Large intestine (tissue), 3 donors: Measurements from ENCODE around the gene KYNU. TPM values are rescaled to one million over a fixed set of nuclear protein-coding genes. Genes with fewer than 3 reads are reported as not detected.
"Not testable (repeated sequence)": the region's sequence is repeated elsewhere in the genome, so short reads cannot be mapped to it uniquely, and the experiment has no call there.

Source experiments
- DNase-seq, 2 donors: peaks; one replicate each; pipeline versions ENCODE4 v3.0.0 to v3.0.0-alpha.2; 2013
- H3K27ac ChIP-seq: one replicate; pipeline ENCODE4 v1.5.1; 2013; ENCODE audit warnings: low read length
- H3K27me3 ChIP-seq: 2 replicates; pipeline ENCODE4 v1.6.1; 2013; ENCODE audit warnings: low read length; ENCODE audit not compliant: control insufficient read depth, insufficient read depth
- H3K36me3 ChIP-seq: 2 replicates; pipeline ENCODE4 v1.6.1; 2013; ENCODE audit warnings: low read length; ENCODE audit not compliant: control insufficient read depth, insufficient read depth
- H3K4me1 ChIP-seq: one replicate; pipeline ENCODE4 v1.6.1; 2013; ENCODE audit warnings: low read length; ENCODE audit not compliant: control insufficient read depth, insufficient read depth
- H3K4me3 ChIP-seq: one replicate; pipeline ENCODE4 v1.5.1; 2013; ENCODE audit warnings: low read length
- H3K9me3 ChIP-seq: one replicate; pipeline ENCODE4 v1.6.1; 2013; ENCODE audit warnings: mild to moderate bottlenecking, low read depth, low read length, moderate library complexity; ENCODE audit not compliant: control insufficient read depth
- WGBS: methylation state at CpG from one replicate; pipeline ENCODE4 v1.1.5; 2013; ENCODE audit warnings: low lambda C conversion rate; ENCODE audit not compliant: insufficient coverage; 5-methylcytosine and 5-hydroxymethylcytosine counted together
- polyA plus RNA-seq: library from polyadenylated mRNA; unstranded; fragments of 120-200 nt; gene quantifications from one replicate; pipeline ENCODE4 v1.2.1, GENCODE V29; 2013

Gene KYNU
- polyA plus RNA-seq, 1 donor: 3.1 TPM

- Histone ChIP-seq H3K36me3 (no peaks in the 10 kb centered on the region), H3K4me1 (no peaks in the 10 kb centered on the region), H3K9me3 (no peaks in the 10 kb centered on the region), H3K4me3 (no peak overlapping the region), H3K27ac (no peak overlapping the region), H3K27me3 (no peaks in the 10 kb centered on the region)
- no peak for DNase-seq
- WGBS: 67% methylated on average over 1 of the region's 6 CpGs
These were observed 24.3 kb downstream of the KYNU start for GRCh38 chr2:142901780-142902179.

GRCh38 chr2:142903726-142904125 is 26.3 kb downstream of the KYNU start:
- not testable (repeated sequence) for H3K4me1 ChIP-seq, H3K27me3 ChIP-seq, H3K36me3 ChIP-seq, H3K27ac ChIP-seq, H3K9me3 ChIP-seq, H3K4me3 ChIP-seq
- DNase-seq: peak in 1 of 2 donors; percentile 16
- 80% methylated on average over 1 of the region's 7 CpGs for WGBS

- whole genome bisulfite sequencing: no CpG with 5 or more reads among the region's 2 CpGs
- Histone ChIP-seq H3K4me1 (no peaks in the 10 kb centered on the region), H3K27ac (no peak overlapping the region), H3K4me3 (no peak overlapping the region), H3K9me3 (no peaks in the 10 kb centered on the region), H3K27me3 (no peaks in the 10 kb centered on the region), H3K36me3 (no peaks in the 10 kb centered on the region)
- no peak for DNase-seq
These were observed 30.2 kb downstream of the KYNU start for GRCh38 chr2:142907653-142908052.

GRCh38 chr2:142914507-142915313 is 37.2 kb downstream of the KYNU start:
- H3K4me3 ChIP-seq: no peak overlapping the region
- no peak for DNase-seq
- H3K27ac ChIP-seq: no peak overlapping the region
- H3K9me3 ChIP-seq: no peaks in the 10 kb centered on the region
- H3K4me1 ChIP-seq: no peaks in the 10 kb centered on the region
- WGBS: 75% methylated on average over 2 of the region's 4 CpGs
- H3K27me3 ChIP-seq: no peaks in the 10 kb centered on the region
- H3K36me3 ChIP-seq: no peaks in the 10 kb centered on the region

- no peaks in the 10 kb centered on the region for H3K36me3 ChIP-seq
- DNase-seq: no peak
- no peak overlapping the region for H3K27ac ChIP-seq
- WGBS: no CpG with 5 or more reads among the region's 1 CpG
- no peaks in the 10 kb centered on the region for H3K4me1 ChIP-seq
- H3K4me3 ChIP-seq: no peak overlapping the region
- no peaks in the 10 kb centered on the region for H3K27me3 ChIP-seq
- no peaks in the 10 kb centered on the region for H3K9me3 ChIP-seq
These were observed 38.0 kb downstream of the KYNU start for GRCh38 chr2:142915502-142915901.

- no peak for DNase-seq
- Histone ChIP-seq H3K27me3 (no peaks in the 10 kb centered on the region), H3K4me1 (no peaks in the 10 kb centered on the region), H3K4me3 (no peak overlapping the region), H3K9me3 (no peaks in the 10 kb centered on the region), H3K27ac (no peak overlapping the region), H3K36me3 (no peaks in the 10 kb centered on the region)
These were observed 41.2 kb downstream of the KYNU start for GRCh38 chr2:142918624-142919023.

GRCh38 chr2:142920571-142920970 is 43.1 kb downstream of the KYNU start:
- Histone ChIP-seq H3K4me3 (no peak overlapping the region), H3K27ac (no peak overlapping the region), H3K27me3 (no peaks in the 10 kb centered on the region), H3K9me3 (no peaks in the 10 kb centered on the region), H3K4me1 (no peaks in the 10 kb centered on the region), H3K36me3 (no peaks in the 10 kb centered on the region)
- WGBS: 56% methylated on average over 2 of the region's 3 CpGs
- DNase-seq: no peak

- 100% methylated on average over 1 of the region's 4 CpGs for WGBS
- Histone ChIP-seq H3K9me3 (no peaks in the 10 kb centered on the region), H3K27me3 (no peaks in the 10 kb centered on the region), H3K4me1 (no peaks in the 10 kb centered on the region), H3K36me3 (no peaks in the 10 kb centered on the region), H3K4me3 (no peak overlapping the region), H3K27ac (no peak overlapping the region)
- no peak for DNase-seq
These were observed 49.0 kb downstream of the KYNU start for GRCh38 chr2:142926445-142926844.

- H3K4me1 ChIP-seq: no peaks in the 10 kb centered on the region
- no peaks in the 10 kb centered on the region for H3K9me3 ChIP-seq
- no peak for DNase-seq
- no peak overlapping the region for H3K27ac ChIP-seq
- no peak overlapping the region for H3K4me3 ChIP-seq
- no peaks in the 10 kb centered on the region for H3K36me3 ChIP-seq
- no CpG with 5 or more reads among the region's 22 CpGs for WGBS
- no peaks in the 10 kb centered on the region for H3K27me3 ChIP-seq
These were observed 53.5 kb downstream of the KYNU start for GRCh38 chr2:142930835-142931398.

- Histone ChIP-seq H3K27ac (no peak overlapping the region), H3K4me3 (no peak overlapping the region), H3K27me3 (no peaks in the 10 kb centered on the region), H3K9me3 (no peaks in the 10 kb centered on the region), H3K4me1 (no peaks in the 10 kb centered on the region), H3K36me3 (no peaks in the 10 kb centered on the region)
- no peak for DNase-seq
- 100% methylated on average over 3 of the region's 5 CpGs for WGBS
These were observed 56.5 kb downstream of the KYNU start for GRCh38 chr2:142933916-142934315.

- Histone ChIP-seq H3K36me3 (no peaks in the 10 kb centered on the region), H3K4me1 (no peaks in the 10 kb centered on the region), H3K27ac (no peak overlapping the region), H3K27me3 (no peaks in the 10 kb centered on the region), H3K4me3 (no peak overlapping the region), H3K9me3 (no peaks in the 10 kb centered on the region)
- WGBS: 100% methylated on average over 6 of the region's 10 CpGs
- DNase-seq: no peak
These were observed 58.2 kb downstream of the KYNU start for GRCh38 chr2:142935563-142936089.
